ENCODE measurements around the gene SLC16A4. TPM values are rescaled to one million over a fixed set of nuclear protein-coding genes. Genes with fewer than 3 reads are reported as not detected.

SLC16A4 gene
- total RNA-seq, 1 donor from 2014 or later, result 2.6 TPM

Other genes starting within 250 kb of the SLC16A4 start
- gene SLC6A17, start 240.5 kb downstream of the SLC16A4 start, total RNA-seq, result not detected
- gene KCNC4, start 180.7 kb downstream of the SLC16A4 start, total RNA-seq, result 5.1 TPM
- gene RBM15, start 51.6 kb downstream of the SLC16A4 start, total RNA-seq, result 14.7 TPM
- 261 TPM for gene LAMTOR5, start 16.7 kb upstream of the SLC16A4 start, total RNA-seq
- not detected for gene PROK1, start 60.1 kb upstream of the SLC16A4 start, total RNA-seq
- not detected for gene KCNA10, start 128.1 kb upstream of the SLC16A4 start, total RNA-seq
- gene KCNA2, start 215.3 kb upstream of the SLC16A4 start, total RNA-seq, result 1.5 TPM

Measured in Right ventricle myocardium inferior (tissue), 1 donor.